Right atrium auricular region (tissue), 2 donors: ENCODE measurements around the gene RNF135. TPM values are rescaled to one million over a fixed set of nuclear protein-coding genes. Genes with fewer than 3 reads are reported as not detected.

Experiments used
- DNase-seq: peaks from one replicate; pipeline ENCODE4 v3.0.0-alpha.2; 2019; ENCODE audit warnings: low spot score
- H3K27ac ChIP-seq, 2 donors: fragments of 200-600 bp; sonication (generic); 1 replicate in 1 of 2; 2 replicates in 1 of 2; pipeline ENCODE4 v1.5.1; 2016 to 2019
- H3K27me3 ChIP-seq, 2 donors: fragments of 200-600 bp; sonication (generic); one replicate each; pipeline versions ENCODE4 v1.5.1 to v1.6.0; 2017 to 2019
- H3K36me3 ChIP-seq: fragments of 200-600 bp; sonication (generic); one replicate; pipeline ENCODE4 v1.5.1; 2016
- H3K4me1 ChIP-seq, 2 donors: fragments of 200-600 bp; sonication (generic); one replicate each; pipeline versions ENCODE4 v1.5.1 to v1.6.0; 2017 to 2019
- H3K4me3 ChIP-seq, 2 donors: fragments of 200-600 bp; sonication (generic); 1 replicate in 1 of 2; 2 replicates in 1 of 2; pipeline ENCODE4 v1.5.1; 2017 to 2019; ENCODE audit warnings: mild to moderate bottlenecking in 1 of 2, moderate library complexity in 1 of 2
- H3K9me3 ChIP-seq, 2 donors: fragments of 200-600 bp; sonication (generic); one replicate each; pipeline ENCODE4 v1.5.1; 2019
- CTCF ChIP-seq, 2 donors: fragments of 200-600 bp; sonication (generic); IDR thresholded peaks; one replicate each; pipeline ENCODE4 v1.5.1; 2019; ENCODE audit warnings: antibody characterized with exemption in 2 of 2
- total RNA-seq, 2 donors: library from RNA; depleted of rRNA; stranded (reverse); fragments of >200 nt; gene quantifications; one replicate each; pipeline ENCODE4 v1.1.0, GENCODE V29; 2016

RNF135 gene
- total RNA-seq, 2 donors from 2014 or later, result 6.9 to 13.1 TPM

GRCh38 chr17:30939051-30939689, 31.7 kb upstream of the RNF135 start:
- Histone ChIP-seq H3K9me3 (no peaks in the 10 kb centered on the region), H3K36me3 (no peaks in the 10 kb centered on the region), H3K4me1 (no peaks in the 10 kb centered on the region), H3K4me3 (no peak overlapping the region), H3K27ac (peak overlapping the region in 1 of 2 donors; percentile 29), H3K27me3 (no peaks in the 10 kb centered on the region)
- DNase-seq, result no peak
- no peak for TF ChIP-seq CTCF (IDR thresholded peaks at IDR 0.05)

GRCh38 chr17:30942308-30943079, 28.3 kb upstream of the RNF135 start:
- Histone ChIP-seq H3K4me1 (no peaks in the 10 kb centered on the region), H3K27ac (no peak overlapping the region), H3K36me3 (no peaks in the 10 kb centered on the region), H3K27me3 (no peaks in the 10 kb centered on the region), H3K9me3 (no peaks in the 10 kb centered on the region), H3K4me3 (no peak overlapping the region)
- TF ChIP-seq CTCF (IDR thresholded peaks at IDR 0.05), result no peak
- DNase-seq, result no peak

- no peaks in the 10 kb centered on the region for H3K36me3 ChIP-seq
- no peaks in the 10 kb centered on the region for H3K27me3 ChIP-seq
- H3K9me3 ChIP-seq, result no peaks in the 10 kb centered on the region
- no peak overlapping the region for H3K4me3 ChIP-seq
- H3K4me1 ChIP-seq, result peaks cover 0 to 6% of the 10 kb centered on the region in 2 donors
- DNase-seq, result no peak
- H3K27ac ChIP-seq, result no peak overlapping the region
- no peak for TF ChIP-seq CTCF (IDR thresholded peaks at IDR 0.05)
These were observed 23.0 kb upstream of the RNF135 start for GRCh38 chr17:30947796-30948195.

GRCh38 chr17:30950189-30950588, 20.6 kb upstream of the RNF135 start:
- Histone ChIP-seq H3K9me3 (no peaks in the 10 kb centered on the region), H3K36me3 (no peaks in the 10 kb centered on the region), H3K27me3 (no peaks in the 10 kb centered on the region), H3K27ac (peak overlapping the region in 1 of 2 donors; percentile 36), H3K4me3 (no peak overlapping the region), H3K4me1 (peaks cover 0 to 16% of the 10 kb centered on the region in 2 donors)
- no peak for TF ChIP-seq CTCF (IDR thresholded peaks at IDR 0.05)
- no peak for DNase-seq

GRCh38 chr17:30950669-30951399, 20.0 kb upstream of the RNF135 start:
- peak; percentile 77 for DNase-seq
- Histone ChIP-seq H3K4me3 (no peak overlapping the region), H3K27ac (peak overlapping the region; percentile 29 to 36), H3K27me3 (no peaks in the 10 kb centered on the region), H3K9me3 (no peaks in the 10 kb centered on the region), H3K4me1 (peaks cover 0 to 17% of the 10 kb centered on the region in 2 donors), H3K36me3 (no peaks in the 10 kb centered on the region)
- no peak for TF ChIP-seq CTCF (IDR thresholded peaks at IDR 0.05)
